Measurements from ENCODE around the gene LRRC28.

DNA sequence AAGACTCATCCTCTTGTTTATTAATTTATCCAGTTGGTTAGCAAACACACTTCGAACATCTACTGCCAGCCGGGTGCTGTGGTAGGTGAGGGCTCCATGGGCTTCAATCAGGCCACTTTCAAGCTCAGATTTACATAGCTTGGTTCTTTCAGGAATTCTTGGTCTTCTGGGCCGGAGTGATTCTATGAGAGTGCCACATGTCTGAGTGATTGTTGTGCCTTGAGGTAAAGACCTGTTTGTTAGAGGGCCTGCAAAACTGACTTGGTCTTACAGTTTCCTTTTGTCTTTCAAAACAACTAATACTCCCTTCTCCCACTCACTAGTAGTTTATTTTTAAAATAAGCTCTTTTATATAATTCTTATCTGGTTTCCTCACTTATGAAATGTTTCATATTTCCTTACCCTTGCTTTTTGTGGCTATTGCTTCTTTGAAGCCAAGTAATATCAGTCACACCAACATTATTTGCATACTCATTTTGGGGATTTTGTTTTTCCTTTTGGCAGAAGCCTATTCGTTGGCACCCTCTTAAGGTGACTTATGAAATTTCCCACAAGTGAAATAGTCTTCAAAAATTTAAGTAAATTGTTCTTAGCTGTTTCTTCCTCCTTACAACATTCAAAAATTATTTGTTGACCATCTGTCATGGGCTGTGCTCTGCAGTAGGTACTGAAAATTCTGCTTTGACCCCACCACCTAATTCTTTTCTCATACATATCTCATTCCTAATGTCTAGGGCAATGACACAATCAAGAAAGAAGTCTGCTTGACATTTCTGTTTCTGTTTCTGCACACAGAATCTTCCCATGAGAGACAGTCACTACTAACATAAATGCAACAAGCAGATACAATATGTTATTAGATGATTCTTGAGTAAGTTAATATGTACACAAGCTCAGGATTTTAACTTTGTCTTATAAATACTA lies 120.2 kb downstream of the LRRC28 start:
- TF ChIP-seq, protein P1, sequence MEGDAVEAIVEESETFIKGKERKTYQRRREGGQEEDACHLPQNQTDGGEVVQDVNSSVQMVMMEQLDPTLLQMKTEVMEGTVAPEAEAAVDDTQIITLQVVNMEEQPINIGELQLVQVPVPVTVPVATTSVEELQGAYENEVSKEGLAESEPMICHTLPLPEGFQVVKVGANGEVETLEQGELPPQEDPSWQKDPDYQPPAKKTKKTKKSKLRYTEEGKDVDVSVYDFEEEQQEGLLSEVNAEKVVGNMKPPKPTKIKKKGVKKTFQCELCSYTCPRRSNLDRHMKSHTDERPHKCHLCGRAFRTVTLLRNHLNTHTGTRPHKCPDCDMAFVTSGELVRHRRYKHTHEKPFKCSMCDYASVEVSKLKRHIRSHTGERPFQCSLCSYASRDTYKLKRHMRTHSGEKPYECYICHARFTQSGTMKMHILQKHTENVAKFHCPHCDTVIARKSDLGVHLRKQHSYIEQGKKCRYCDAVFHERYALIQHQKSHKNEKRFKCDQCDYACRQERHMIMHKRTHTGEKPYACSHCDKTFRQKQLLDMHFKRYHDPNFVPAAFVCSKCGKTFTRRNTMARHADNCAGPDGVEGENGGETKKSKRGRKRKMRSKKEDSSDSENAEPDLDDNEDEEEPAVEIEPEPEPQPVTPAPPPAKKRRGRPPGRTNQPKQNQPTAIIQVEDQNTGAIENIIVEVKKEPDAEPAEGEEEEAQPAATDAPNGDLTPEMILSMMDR (IDR thresholded peaks at IDR 0.05) = no peak
- TF ChIP-seq POLR2A (IDR thresholded peaks at IDR 0.05) = no peak
